Caco-2 (cell line): Measurements from ENCODE around the gene SIK3. TPM values are rescaled to one million over a fixed set of nuclear protein-coding genes. Genes with fewer than 3 reads are reported as not detected.
"Not testable (repeated sequence)": the region's sequence is repeated elsewhere in the genome, so short reads cannot be mapped to it uniquely, and the experiment has no call there.

Experiments used
- BruUV-seq: library from RNA; stranded (reverse); fragments of 400-500 nt; replicated peaks from 2 replicates; lab custom pipeline; 2021; lab: Mats Ljungman, UMichigan
- CTCF ChIA-PET: fragments of 300-600 bp; sonication (Branson Sonifier 250); formaldehyde crosslinking; loops from one replicate; lab custom pipeline; 2022; ENCODE audit warnings: antibody characterized with exemption; lab: Charles Lee
- POLR2A ChIA-PET: fragments of 300-600 bp; sonication (Branson Sonifier 250); formaldehyde crosslinking; loops from one replicate; lab custom pipeline; 2022; ENCODE audit warnings: antibody characterized with exemption; lab: Charles Lee
- DNase-seq, 2 experiments: peaks; one replicate each; pipeline versions ENCODE4 v3.0.0 to v3.0.0-alpha.2; 2020 to 2022
- H3K27me3 ChIP-seq: replicated peaks from 2 replicates; pipeline ENCODE4 v1.6.0; 2011; ENCODE audit warnings: low read length; ENCODE audit not compliant: control insufficient read depth, insufficient read depth
- H3K36me3 ChIP-seq: 2 replicates; pipeline ENCODE4 v1.5.1; 2011; ENCODE audit warnings: low read length; ENCODE audit not compliant: control insufficient read depth, insufficient read depth
- H3K4me1 ChIP-seq: fragments of 250-450 bp; sonication (Bioruptor Pico); 2 replicates; pipeline ENCODE4 v1.5.1; 2020; ENCODE audit warnings: mild to moderate bottlenecking
- H3K4me3 ChIP-seq: 2 replicates; pipeline ENCODE4 v1.5.1; 2011; ENCODE audit warnings: low read depth, mild to moderate bottlenecking, control low read depth, low read length
- H3K9me3 ChIP-seq: fragments of 250-450 bp; sonication (Bioruptor Pico); 2 replicates; pipeline ENCODE4 v1.5.1; 2020; ENCODE audit warnings: mild to moderate bottlenecking, moderate library complexity
- H3K27ac Mint-ChIP-seq: one replicate; pipeline ENCODE4 v1.8.0; 2022; ENCODE audit warnings: mixed read lengths; ENCODE audit not compliant: unreplicated experiment
- H3K27me3 Mint-ChIP-seq: one replicate; pipeline ENCODE4 v1.8.0; 2022; ENCODE audit warnings: mixed read lengths; ENCODE audit not compliant: insufficient read depth, unreplicated experiment
- H3K36me3 Mint-ChIP-seq: one replicate; pipeline ENCODE4 v1.8.0; 2022; ENCODE audit warnings: mild to moderate bottlenecking, mixed read lengths; ENCODE audit not compliant: insufficient read depth, unreplicated experiment
- H3K4me1 Mint-ChIP-seq: one replicate; pipeline ENCODE4 v1.8.0; 2022; ENCODE audit warnings: low read depth, mixed read lengths; ENCODE audit not compliant: unreplicated experiment
- H3K4me3 Mint-ChIP-seq: one replicate; pipeline ENCODE4 v1.8.0; 2022; ENCODE audit warnings: mild to moderate bottlenecking, moderate library complexity, mixed read lengths; ENCODE audit not compliant: unreplicated experiment
- H3K9me3 Mint-ChIP-seq: one replicate; pipeline ENCODE4 v1.8.0; 2022; ENCODE audit warnings: mixed read lengths; ENCODE audit not compliant: unreplicated experiment
- intact Hi-C: fragments of 100-400 bp; cut with micrococcal nuclease; formaldehyde crosslinking; loops from one replicate; pipeline ENCODE4 v1.10.0; 2022; ENCODE audit not compliant: unreplicated experiment
- total RNA-seq: library from RNA; stranded (reverse); gene quantifications from 2 replicates; pipeline ENCODE4 v1.2.3, GENCODE V29; 2022
- TF ChIP-seq, protein P1 (sequence below), 2 experiments: fragments of 200-600 bp in 1 of 2; IDR thresholded peaks; 1 replicate in 1 of 2; 2 replicates in 1 of 2; pipeline versions ENCODE4 v1.5.1 to v1.8.0; 2011 to 2022; ENCODE audit warnings: antibody characterized with exemption in 1 of 2, control low read depth in 1 of 2, inconsistent platforms in 1 of 2, low read depth in 1 of 2, low read length in 1 of 2, mild to moderate bottlenecking in 1 of 2, moderate library complexity in 1 of 2; ENCODE audit not compliant: insufficient read depth in 1 of 2, severe bottlenecking in 1 of 2, unreplicated experiment in 1 of 2

The SIK3 gene
- total RNA-seq, 1 experiment from 2014 or later: 65.7 TPM

- no peak overlapping the region for H3K27ac Mint-ChIP-seq
- H3K4me1 Mint-ChIP-seq: peaks cover 20% of the 10 kb centered on the region
- CTCF ChIA-PET: no interaction called here
Measured at GRCh38 chr11:117054382-117054781, 43.8 kb downstream of the SIK3 start.

DNA sequence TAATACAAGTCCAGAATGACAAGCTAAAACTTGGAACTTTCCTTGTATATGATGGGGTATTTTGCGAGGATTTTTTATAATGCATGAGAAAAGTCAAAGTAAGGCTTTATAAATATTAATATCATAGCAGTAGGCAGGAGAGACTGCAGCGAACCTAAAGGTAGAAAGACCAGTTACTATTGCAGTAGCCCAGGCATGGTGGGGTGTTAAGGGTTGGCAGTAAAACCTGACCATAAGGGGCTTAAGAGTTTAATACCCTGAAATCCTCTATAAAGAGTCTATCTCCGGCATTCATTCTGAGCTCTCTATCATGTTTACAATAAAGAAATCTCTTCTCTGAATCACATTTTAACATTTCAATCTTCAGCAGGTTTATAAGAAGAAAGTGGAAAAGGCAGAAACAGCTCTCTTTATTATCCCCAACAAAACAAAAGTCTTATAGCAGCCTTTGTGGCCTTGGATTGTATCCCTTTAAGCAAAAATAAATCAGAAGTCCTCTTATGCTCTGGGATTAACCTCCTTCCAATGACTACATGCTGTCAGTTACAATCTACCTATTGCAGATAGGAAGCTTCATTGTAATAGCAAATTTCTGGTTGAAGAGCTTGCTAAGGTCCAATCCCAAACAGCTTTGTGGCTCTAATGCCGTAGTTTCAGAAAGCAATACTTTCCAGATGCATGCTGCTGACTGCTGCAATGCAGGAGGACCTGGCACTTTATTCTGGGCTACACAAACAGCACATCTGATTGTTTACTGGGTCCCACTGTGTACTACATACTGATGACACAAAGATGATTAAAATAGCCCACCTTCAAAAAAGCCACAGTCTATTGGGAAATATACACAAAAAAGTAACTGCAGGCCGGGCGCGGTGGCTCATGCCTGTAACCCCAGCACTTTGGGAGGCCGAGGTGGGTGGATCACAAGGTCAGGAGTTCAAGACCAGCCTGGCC lies 45.8 kb downstream of the SIK3 start:
- DNase-seq: no peak
- ChIA-PET POLR2A (no interaction called here), CTCF (no interaction called here)
- peaks cover 6% of the 10 kb centered on the region for H3K36me3 Mint-ChIP-seq
- intact Hi-C loops: no loop called here
- no TSS peak for BruUV-seq
- Histone ChIP-seq H3K4me3 (no peak overlapping the region), H3K36me3 (no peaks in the 10 kb centered on the region), H3K9me3 (no peaks in the 10 kb centered on the region), H3K4me1 (peaks cover 21% of the 10 kb centered on the region), H3K27me3 (no peaks in the 10 kb centered on the region)
- H3K4me3 Mint-ChIP-seq: no peak overlapping the region
- no peaks in the 10 kb centered on the region for H3K9me3 Mint-ChIP-seq
- no peak overlapping the region for H3K27ac Mint-ChIP-seq
- peaks cover 20% of the 10 kb centered on the region for H3K4me1 Mint-ChIP-seq
- H3K27me3 Mint-ChIP-seq: no peaks in the 10 kb centered on the region
- TF ChIP-seq, protein P1, sequence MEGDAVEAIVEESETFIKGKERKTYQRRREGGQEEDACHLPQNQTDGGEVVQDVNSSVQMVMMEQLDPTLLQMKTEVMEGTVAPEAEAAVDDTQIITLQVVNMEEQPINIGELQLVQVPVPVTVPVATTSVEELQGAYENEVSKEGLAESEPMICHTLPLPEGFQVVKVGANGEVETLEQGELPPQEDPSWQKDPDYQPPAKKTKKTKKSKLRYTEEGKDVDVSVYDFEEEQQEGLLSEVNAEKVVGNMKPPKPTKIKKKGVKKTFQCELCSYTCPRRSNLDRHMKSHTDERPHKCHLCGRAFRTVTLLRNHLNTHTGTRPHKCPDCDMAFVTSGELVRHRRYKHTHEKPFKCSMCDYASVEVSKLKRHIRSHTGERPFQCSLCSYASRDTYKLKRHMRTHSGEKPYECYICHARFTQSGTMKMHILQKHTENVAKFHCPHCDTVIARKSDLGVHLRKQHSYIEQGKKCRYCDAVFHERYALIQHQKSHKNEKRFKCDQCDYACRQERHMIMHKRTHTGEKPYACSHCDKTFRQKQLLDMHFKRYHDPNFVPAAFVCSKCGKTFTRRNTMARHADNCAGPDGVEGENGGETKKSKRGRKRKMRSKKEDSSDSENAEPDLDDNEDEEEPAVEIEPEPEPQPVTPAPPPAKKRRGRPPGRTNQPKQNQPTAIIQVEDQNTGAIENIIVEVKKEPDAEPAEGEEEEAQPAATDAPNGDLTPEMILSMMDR (IDR thresholded peaks at IDR 0.05; ENCODE audit: insufficient read depth in 1 of 2, low read depth in 1 of 2, low read length in 1 of 2, severe bottlenecking in 1 of 2, unreplicated experiment in 1 of 2): no peak

More at GRCh38 chr11:117054382-117054781, 43.8 kb downstream of the SIK3 start:
- TF ChIP-seq, protein P1 (IDR thresholded peaks at IDR 0.05; ENCODE audit: insufficient read depth in 1 of 2, low read depth in 1 of 2, low read length in 1 of 2, severe bottlenecking in 1 of 2, unreplicated experiment in 1 of 2): no peak
- no peaks in the 10 kb centered on the region for H3K27me3 Mint-ChIP-seq
- intact Hi-C loops: no loop called here
- Histone ChIP-seq H3K36me3 (no peaks in the 10 kb centered on the region), H3K27me3 (no peaks in the 10 kb centered on the region), H3K4me1 (peaks cover 21% of the 10 kb centered on the region), H3K4me3 (no peak overlapping the region), H3K9me3 (no peaks in the 10 kb centered on the region)
- no TSS peak for BruUV-seq
- no peaks in the 10 kb centered on the region for H3K36me3 Mint-ChIP-seq
- POLR2A ChIA-PET: interaction anchor here (0.5 kb wide), 1 partner anchor 12 kb away, joined by 5 read pairs; no protein-coding TSS in a partner anchor
- no peaks in the 10 kb centered on the region for H3K9me3 Mint-ChIP-seq
- DNase-seq: no peak
- H3K4me3 Mint-ChIP-seq: no peak overlapping the region

- H3K27me3 ChIP-seq, H3K9me3 Mint-ChIP-seq, H3K36me3 ChIP-seq, H3K27me3 Mint-ChIP-seq, H3K27ac Mint-ChIP-seq, CTCF ChIA-PET, BruUV-seq, H3K4me3 Mint-ChIP-seq, H3K4me3 ChIP-seq, H3K36me3 Mint-ChIP-seq, H3K9me3 ChIP-seq, DNase-seq, POLR2A ChIA-PET, intact Hi-C loops: not testable (repeated sequence)
- H3K4me1 Mint-ChIP-seq: peaks cover 22% of the 10 kb centered on the region
- peaks cover 12% of the 10 kb centered on the region for H3K4me1 ChIP-seq
Measured at GRCh38 chr11:117050121-117050520, 48.1 kb downstream of the SIK3 start.

- intact Hi-C loops: not testable (repeated sequence)
Measured at GRCh38 chr11:117046627-117047026, 51.6 kb downstream of the SIK3 start.

More at GRCh38 chr11:117046627-117047026, 51.6 kb downstream of the SIK3 start:
- H3K27me3 Mint-ChIP-seq, H3K27ac Mint-ChIP-seq, H3K9me3 Mint-ChIP-seq, BruUV-seq, H3K4me1 ChIP-seq, H3K36me3 Mint-ChIP-seq, H3K4me3 Mint-ChIP-seq, H3K4me3 ChIP-seq, H3K27me3 ChIP-seq, DNase-seq, H3K36me3 ChIP-seq, CTCF ChIA-PET, H3K9me3 ChIP-seq: not testable (repeated sequence)
- peaks cover 12% of the 10 kb centered on the region for H3K4me1 Mint-ChIP-seq
- POLR2A ChIA-PET: interaction anchor here (0.6 kb wide), 1 partner anchor 183 kb away, joined by 8 read pairs; no protein-coding TSS in a partner anchor
